Pulmonary artery endothelial cell (primary cell): ENCODE measurements around the gene TMEM45A. TPM values are rescaled to one million over a fixed set of nuclear protein-coding genes. Genes with fewer than 3 reads are reported as not detected.
"Not testable (repeated sequence)": the region's sequence is repeated elsewhere in the genome, so short reads cannot be mapped to it uniquely, and the experiment has no call there.

Source experiments
- DNase-seq: peaks from one replicate; pipeline ENCODE4 v3.0.0-alpha.2; 2011; ENCODE audit warnings: low read depth, low spot score
- total RNA-seq: library from RNA; depleted of rRNA; stranded (reverse); fragments of >200 nt; gene quantifications from 2 replicates; pipeline ENCODE4 v1.2.3, GENCODE V29; 2014

Gene TMEM45A
- total RNA-seq, 1 donor from 2014 or later: 4.0 TPM

DNA sequence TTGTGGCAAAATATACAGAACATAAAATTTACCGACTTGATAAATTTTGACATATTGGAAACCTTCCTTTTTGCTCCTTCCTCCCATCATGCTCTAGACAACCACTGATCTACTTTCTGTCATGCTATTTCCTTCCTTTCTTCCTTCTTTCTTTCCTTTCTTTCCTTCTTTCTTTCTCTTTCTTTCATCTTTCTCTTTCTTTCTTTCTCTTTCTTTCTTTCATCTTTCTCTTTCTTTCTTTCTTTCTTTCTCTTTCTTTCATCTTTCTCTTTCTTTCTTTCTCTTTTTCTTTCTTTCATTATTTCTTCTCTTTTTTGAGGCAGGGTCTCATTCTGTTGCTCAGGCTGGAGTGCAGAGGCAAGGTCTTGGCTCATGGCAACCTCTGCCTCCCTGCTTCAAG lies 8.9 kb upstream of the TMEM45A start:
- DNase-seq: no peak

DNA sequence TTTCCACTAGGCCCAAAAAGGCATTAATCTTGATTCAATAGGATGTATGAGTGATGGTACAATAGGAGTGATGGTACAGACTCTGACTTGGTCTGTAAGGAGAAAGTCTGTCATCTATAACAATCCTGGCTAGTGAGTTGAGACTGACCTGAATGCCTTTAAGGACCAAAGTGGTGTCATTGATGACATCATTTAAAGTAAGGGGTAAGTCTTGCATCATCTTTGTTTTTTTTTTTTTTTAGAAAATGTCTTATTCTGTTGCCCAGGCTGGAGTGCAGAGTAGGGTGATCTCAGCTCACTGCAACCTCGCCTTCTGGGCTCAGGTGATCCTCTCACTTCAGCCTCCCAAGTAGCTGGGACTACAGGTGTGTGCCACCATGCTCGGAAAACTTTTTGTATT lies 5.6 kb upstream of the TMEM45A start:
- no peak for DNase-seq

DNA sequence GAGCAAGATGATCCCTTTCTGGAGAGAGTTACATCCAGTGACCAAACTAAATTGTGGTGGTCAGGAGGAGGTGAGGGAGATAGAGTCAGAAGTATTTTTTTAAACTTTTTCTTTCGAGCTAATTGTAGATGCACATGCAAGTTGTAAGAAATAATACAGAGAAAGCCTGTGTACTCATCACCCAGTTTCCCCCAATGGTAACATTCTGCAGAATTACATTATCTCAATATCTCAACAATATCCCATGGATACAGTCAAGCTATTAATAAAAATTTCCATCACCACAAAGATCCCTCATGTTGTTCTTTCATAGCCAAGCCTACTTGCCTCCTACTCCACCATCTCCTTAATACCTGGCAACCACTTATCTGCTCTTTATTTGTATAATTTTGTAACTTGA lies 3.3 kb upstream of the TMEM45A start:
- DNase-seq: no peak

DNA sequence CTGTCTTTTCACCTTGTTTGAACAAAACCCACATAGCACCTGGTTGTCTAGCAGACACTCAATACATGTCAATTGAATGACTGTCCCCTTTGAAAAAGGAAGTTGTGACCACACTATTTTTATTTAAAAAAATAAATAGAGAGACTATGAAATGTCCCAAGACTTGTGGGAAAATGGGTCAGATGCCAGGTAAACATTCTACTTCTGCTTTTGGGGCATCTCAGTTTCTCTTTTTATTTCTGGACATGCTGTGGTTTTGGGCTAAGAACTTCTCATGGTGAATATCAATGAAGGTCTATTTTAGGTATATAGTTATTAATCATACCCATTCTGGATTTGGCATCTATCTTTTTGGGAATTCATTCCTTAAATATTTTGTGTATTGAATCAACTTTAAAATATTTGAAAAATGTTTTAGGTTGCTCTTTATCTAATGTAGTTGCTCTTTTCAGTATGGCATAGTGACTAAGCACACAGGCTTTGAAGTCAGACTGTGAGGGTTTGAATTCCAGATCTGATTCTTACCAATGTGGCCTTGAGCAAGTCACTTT lies 4.4 kb downstream of the TMEM45A start:
- no peak for DNase-seq

DNA sequence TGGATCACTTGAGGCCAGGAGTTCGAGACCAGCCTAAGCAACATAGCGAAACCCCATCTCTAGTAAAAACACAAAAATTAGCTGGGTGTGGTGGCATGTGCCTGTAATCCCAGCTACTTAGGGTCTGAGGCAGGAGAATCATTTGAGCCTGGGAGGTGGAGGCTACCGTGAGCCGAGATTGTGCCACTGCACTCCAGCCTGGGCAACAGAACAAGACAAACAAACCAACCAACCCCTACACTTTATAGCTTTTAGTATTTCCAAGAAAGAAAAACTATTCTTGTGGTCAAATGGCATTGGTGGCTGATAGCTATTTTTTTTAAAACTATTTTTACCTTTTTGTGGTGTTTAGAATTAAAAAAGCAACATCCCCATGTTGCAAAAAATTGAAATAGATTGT lies 7.2 kb downstream of the TMEM45A start:
- no peak for DNase-seq

DNA sequence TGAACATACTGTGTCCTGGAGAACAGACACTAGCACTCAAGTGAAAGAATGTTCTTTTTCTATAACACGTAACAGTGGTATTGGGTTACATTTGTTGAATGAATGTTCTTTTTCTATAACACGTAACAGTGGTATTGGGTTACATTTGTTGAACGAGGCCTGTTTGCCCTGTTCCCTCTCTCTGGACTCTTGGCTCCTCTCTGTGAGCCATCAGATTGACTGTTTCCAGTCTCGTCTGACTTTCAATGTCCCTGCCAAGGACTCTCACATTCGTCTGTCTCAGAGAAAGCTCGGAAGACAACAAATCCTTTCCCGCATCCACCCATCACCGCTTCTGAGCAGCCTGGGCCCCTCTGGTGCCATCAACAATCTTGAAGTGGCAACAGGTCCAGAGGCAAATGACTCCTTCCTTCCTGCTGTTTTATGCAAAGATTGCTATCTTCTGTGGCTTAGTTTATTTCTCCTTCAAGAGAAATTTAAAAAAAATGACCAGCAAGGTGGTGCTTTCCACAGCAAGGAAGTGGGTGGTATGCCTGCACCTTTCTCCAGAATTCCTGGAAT lies 8.0 kb downstream of the TMEM45A start:
- no peak for DNase-seq

DNA sequence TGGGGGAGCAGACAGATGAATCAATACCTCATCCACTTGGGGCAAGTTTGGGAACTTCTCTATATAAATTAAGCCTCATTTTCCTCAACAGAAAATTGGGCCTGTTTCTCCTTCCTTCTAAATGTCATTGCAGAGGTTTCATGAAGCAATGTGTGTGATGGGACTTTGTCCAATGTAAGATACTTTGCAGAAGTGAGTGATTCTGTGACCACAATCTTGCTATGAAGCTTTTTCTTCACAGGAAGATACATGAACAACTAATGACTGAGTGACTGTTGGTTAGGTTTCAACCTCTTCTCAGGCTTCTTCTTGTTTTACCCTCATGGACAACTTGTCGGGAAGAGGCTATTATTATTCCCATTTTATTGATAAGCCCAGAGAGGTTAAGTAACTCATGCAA lies 11.0 kb downstream of the TMEM45A start:
- no peak for DNase-seq

DNA sequence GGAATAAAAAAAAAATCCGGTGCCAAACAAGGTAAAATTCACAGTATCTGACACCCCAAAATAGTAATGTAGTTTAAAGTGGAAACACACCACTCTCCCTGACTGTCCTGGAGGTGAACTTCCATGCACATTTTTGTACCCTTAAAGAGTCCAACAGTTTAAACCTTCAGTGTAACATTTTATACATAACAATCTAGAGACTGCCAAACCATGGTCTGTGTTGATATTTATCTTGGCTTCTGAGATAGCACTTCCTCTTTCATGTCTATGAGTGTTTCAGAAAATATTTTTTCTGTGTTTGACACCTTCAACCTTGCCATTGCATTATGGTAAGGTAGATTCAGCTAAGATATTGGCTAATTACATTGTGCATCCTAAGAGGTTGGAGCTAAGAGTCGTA lies 13.9 kb downstream of the TMEM45A start:
- no peak for DNase-seq

DNA sequence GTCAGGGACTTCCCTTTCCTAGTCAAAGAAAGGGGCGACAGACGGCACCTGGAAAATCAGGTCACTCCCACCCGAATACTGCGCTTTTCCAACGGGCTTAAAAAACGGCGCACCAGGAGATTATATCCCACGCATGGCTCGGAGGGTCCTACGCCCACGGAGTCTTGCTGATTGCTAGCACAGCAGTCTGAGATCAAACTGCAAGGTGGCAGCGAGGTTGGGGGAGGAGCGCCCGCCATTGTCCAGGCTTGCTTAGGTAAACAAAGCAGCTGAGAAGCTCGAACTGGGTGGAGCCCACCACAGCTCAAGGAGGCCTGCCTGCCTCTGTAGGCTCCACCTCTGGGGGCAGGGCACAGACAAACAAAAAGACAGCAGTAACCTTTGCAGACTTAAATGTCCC lies 17.4 kb downstream of the TMEM45A start:
- not testable (repeated sequence) for DNase-seq

DNA sequence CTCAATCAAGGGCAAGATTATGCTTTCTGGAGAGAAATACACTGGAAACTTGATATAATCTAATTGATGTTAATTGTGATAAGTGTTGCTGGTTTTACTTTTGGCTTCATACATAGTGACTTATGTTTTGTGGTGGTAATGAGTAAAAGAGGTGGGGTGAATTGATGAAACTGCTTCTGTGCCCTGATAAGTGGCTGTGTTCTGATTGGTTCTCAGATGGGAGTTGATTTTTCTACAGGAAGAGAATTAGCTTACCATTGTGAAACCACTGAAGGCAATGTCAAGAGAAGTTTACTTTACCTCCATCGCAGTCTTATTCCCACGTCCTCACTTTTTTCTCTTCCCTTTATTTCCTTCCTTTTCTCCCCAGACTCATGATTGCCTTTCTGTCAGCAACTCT lies 23.8 kb downstream of the TMEM45A start:
- DNase-seq: no peak

DNA sequence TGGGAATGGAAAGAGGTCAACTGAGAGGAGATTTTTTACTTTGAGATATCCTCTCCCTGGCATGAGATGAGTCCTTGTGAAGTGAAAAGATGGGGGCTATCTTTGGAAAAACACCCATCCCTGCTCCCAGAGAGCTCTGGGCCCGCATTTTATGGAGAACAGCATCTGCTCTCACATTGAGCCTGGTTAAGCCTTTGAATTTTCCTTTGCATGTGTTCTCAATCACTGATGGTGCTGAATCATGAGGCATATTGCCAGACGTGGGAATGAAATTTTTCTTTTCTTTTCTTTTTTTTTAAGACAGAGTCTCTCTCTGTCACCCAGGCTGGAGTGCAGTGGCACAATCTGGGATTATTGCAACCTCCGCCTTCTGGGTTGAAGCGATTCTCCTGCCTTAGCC lies 24.4 kb downstream of the TMEM45A start:
- DNase-seq: no peak

DNA sequence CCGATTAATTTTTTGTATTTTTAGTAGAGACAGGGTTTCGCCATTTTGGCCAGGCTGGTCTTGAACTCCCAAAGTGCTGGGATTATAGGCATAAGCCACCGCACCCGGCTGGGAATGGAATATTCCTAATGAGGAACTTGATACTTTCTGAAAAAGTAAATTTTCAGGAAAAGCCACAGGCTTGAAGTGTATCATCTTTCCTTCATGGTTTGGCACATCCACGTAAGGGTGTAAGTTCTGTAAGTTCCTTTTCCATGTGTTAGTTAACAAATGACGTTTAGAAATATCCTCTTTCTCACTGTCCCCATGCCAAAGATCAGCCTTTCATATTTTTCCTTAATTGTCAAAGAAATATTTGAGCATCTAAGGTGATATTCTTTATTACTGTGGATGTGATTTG lies 24.9 kb downstream of the TMEM45A start:
- no peak for DNase-seq

DNA sequence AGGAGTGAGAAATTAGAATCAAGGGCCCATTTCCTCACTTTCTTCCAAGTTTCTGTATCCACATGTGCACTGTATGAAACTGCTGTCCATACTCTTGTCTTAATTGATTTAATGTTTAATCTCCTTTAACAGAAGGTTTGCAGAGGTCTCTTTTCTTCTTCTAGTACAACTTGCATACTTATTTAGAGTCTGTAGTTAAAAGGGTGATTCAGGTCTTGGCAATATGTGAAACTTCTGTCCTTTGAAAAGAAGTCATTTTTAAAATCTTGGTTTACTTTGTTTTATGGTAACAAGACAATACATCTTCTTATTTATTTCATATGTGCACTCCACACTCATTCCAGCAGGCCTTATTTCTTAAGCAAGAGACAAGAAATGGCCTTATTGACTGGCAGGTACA lies 25.8 kb downstream of the TMEM45A start:
- DNase-seq: no peak

DNA sequence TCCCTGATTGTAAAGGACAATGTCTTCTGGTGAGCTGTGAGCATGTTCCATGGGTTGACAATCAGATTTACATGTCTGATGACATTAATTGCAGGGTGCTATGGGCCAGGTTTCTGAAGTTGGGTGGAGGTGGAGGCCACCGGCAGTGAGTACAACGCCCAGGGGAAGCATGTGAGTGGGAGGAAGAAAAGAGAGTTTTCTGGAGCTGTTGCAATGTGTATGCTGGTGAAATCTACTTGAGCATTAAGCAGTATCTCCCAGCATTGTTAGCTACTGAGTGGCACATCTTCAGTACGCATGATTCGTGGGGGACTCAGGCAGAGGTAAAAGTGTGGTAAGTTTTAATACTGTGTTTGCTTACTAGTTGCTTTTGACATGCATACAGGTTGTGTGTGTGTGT lies 26.6 kb downstream of the TMEM45A start:
- DNase-seq: no peak

DNA sequence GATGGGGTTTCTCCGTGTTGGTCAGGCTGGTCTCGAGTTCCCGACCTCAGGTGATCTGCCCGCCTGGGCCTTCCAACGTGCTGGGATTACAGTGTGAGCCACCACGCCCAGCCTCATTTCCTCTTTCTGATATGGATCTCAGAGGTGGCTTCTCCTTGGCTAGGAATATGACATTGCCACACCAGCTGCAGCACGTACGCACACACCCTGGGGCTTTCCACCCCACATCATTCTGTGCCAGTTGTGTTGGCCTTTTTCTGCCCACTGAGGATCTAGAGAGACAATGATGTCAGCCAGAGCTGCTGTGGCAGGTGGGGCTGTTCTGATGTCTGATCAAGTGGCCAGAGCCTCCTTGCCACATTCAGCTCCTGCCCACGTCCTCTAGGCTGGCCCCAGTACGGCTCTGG lies 29.0 kb downstream of the TMEM45A start:
- DNase-seq: no peak

DNA sequence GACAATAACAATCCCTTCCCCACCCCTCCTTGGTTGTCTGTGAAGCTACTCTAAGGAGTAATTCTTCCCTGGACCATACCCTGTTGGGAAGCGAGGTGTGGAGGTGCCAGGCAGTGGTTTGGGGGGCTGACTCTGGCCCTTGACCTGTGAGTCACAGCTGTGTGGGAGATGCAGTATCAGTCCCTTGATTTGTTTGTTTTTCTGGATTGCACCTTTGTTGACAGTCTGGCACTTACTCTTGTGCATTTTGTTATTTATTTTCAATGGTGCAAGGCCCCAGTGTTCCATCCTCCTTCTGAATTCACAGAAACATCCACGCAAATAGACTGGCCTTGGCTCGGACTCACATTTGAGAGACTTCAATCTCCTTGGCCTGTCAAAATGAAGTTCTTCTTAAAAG lies 29.7 kb downstream of the TMEM45A start:
- DNase-seq: no peak

DNA sequence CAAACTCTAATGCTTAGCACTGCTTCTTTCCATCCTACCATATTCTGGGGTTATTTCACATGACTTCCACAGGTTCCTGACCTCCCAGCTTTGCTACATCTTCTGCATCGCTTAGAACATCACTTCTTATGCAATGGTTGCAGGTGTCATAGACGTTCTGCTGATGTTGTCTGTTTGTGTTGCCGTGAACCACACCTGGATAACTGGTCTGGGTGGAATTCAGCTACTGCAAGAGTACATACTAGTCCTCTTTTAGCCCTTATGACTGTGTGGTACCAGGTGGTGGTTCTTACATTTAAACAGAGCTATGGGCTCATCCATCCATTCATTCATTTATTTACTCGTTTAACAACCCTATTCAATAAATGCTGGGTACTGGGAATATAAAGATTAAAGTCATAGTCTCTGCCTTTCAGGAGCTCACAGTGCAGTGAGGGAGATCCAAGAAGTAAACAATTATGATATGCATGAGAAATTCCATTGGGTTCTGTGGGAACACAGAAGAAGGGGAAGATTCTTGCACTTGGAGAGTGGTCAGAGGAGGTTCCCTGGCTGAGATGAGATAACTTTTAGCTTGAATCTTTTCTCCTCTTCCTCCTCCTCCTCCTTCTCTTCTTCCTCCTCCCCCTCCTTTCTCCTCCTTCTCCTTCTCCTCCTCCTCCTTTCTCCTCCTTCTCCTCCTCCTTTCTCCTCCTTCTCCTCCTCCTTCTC lies 30.8 kb downstream of the TMEM45A start:
- no peak for DNase-seq

DNA sequence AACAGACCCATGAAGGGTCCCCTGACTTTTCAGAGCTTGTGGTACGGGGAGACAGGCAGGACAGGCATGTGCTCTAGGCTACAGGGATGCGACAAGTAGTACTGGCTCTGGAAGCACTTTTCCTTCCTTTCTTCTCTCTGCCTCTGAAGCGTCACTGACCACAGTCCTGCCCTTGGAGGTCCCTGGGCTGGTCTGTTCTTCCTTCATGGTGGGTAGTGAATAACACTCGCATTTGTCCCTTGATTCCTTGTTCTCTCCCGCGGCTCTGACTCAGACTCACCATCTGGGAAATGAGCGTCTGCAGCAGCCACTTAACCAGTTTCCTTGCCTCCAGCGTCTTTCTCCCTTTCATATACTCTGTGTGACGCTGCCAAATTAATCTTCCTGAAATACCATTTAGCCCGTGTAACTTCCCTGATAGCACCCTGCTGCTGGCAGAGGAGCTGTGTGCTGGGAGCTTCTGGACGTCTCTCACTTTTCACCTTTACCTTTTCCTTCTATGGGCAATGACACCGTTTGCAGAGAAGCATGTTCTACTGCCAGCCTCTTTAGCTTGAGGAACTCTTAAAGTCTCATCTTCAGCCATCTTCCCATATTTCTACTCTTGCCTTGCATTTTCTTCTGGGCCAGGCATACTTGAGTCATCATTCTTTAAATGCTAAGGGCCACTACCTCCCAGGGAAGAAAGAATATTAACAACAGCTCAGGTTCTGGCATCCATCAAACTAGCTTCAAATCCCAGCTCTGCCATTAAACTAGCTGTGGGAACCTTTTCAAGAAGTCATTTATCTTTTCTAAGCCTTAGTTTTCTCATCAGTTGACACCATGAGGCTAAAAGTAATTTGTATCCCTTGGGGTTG lies 33.6 kb downstream of the TMEM45A start:
- DNase-seq: peak; percentile 27

DNA sequence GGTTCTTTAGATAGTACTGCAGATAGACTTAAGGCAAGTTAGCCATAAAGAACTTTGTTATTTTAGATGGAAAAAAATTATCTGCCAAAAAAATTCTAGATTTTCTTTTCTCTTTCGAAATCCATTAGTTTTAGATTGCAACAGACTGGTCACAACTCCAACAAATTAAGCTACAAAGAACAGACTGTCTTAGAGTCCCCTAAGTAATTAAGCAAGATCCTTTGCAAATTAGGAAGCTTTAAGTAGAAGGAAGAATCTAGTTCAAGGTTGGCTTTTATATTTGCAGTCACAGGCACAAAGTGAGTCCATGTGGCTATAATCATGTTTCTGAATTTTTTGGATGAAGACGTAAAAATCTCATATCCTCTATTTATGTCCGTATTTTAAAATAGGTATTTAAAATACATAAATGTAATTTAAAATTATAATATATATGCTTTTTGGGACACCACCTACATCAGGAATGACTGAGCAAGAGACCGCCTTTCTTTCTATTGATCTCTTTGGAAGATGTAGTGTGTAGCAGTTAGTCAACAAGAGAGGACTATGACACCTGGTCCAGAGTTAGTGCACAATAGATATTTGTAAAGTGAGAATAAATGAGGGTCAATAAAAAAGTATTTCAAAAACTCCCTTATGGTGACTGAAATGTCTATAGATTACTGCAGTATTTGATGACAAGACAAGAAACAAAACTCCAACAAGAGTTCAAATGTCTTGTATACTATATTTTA lies 34.4 kb downstream of the TMEM45A start:
- DNase-seq: no peak

DNA sequence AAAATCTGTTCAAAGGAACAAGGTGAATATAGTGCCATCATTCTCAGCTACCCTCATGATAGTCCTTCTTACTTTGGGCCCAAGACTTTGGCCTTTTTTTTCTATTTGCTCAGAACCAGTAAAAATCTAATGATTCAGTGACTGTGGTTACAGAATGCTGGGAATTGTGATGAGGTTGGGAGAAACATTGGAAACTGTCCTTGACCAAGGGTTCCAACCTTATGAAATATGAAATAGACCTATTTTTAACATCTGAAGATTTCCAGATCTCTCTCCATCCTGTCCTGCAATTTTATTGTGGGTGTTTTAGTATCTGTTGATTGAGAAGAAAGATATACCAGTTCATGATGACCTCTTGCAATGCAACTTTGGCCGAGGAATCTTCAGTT lies 34.9 kb downstream of the TMEM45A start:
- DNase-seq: no peak

DNA sequence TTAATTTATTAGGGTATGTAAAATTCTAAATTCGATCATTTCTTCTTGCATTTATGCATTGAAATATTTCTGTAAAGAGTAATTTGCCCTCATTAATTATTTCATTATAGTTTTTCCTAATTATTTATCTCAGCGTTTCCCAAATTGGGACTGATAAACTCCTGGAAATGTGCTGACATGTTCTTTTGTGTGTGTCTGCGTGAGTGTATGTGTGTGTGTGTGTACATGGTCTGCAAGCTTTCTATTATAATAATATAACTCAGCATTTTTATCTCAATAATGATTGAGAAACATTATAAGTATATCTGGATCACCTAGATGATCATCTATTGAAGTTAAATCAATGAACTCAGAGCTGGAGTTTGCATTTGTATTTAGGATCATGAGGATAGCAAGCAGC lies 38.7 kb downstream of the TMEM45A start:
- DNase-seq: no peak

DNA sequence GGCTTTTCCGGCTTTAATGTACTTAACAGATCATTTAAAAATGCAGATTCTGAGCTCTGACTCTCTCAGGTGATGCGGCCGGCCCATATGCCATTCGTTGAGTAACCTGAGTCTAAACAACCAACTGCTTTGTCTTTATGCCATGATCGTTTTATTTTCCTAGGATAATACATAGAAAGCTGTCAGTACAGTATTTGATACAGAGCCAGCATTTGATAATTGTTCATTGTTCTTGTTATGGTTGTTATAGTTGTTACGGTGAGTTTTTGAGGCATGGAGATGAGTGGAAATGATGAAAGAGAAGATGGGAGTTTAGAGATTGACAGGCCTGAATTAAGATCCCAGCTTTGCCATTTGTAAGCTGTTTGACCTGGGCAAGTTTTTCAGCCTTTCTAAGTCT lies 40.0 kb downstream of the TMEM45A start:
- DNase-seq: no peak
